ENCODE measurements around the gene PSTK. TPM values are rescaled to one million over a fixed set of nuclear protein-coding genes. Genes with fewer than 3 reads are reported as not detected.

The PSTK gene
- total RNA-seq = 3.3 and 4.4 TPM in 2 replicates

GRCh38 chr10:122980209-122981065 lies at the start of gene PSTK:
Gene PSTK (plus strand): TSS chr10:122980401. CDS start chr10:122980480, 79 bp downstream.

GRCh38 chr10:122953902-122954730 lies 26.1 kb upstream of the PSTK start, which contains the start of gene C10orf88:
Gene C10orf88 (minus strand): TSS chr10:122954227. CDS start chr10:122954178, 49 bp downstream.

GRCh38 chr10:123008355-123009104 lies 28.3 kb downstream of the PSTK start, which contains the start of the genes ACADSB and IKZF5:
Gene ACADSB (plus strand): TSS chr10:123009006. CDS start chr10:123009030, 24 bp downstream.
Gene IKZF5 (minus strand): TSS chr10:123008795. CDS start chr10:122998625, 10,170 bp downstream.

Other genes with a start within 250 kb of the PSTK start
- gene CUZD1, start 134.5 kb upstream of the PSTK start, total RNA-seq = 0.59 and 0.73 TPM in 2 replicates
- gene FAM24B, start 100.8 kb upstream of the PSTK start, total RNA-seq = 4.1 and 4.4 TPM in 2 replicates
- not detected in 2 replicates for gene FAM24A, start 69.8 kb upstream of the PSTK start, total RNA-seq
- gene C10orf88, start 26.2 kb upstream of the PSTK start, total RNA-seq = 4.8 and 6.1 TPM in 2 replicates
- gene IKZF5, start 28.4 kb downstream of the PSTK start, total RNA-seq = 4.0 and 4.3 TPM in 2 replicates
- gene ACADSB, start 28.6 kb downstream of the PSTK start, total RNA-seq = 4.0 and 5.3 TPM in 2 replicates
- gene HMX3, start 155.6 kb downstream of the PSTK start, total RNA-seq = not detected in 2 replicates
- not detected in 2 replicates for gene HMX2, start 167.7 kb downstream of the PSTK start, total RNA-seq
- gene BUB3, start 174.0 kb downstream of the PSTK start, total RNA-seq = 175 and 208 TPM in 2 replicates

All from subcutaneous preadipocyte (primary cell).